ENCODE measurements around the gene PTPRM. TPM values are rescaled to one million over a fixed set of nuclear protein-coding genes. Genes with fewer than 3 reads are reported as not detected.

The PTPRM gene
- polyA plus RNA-seq, 2 of the 4 experiments (the other 2 are of a cell fraction): 44.5 to 199 TPM

- no peak for TF ChIP-seq FOSB (CRISPR knock-in tag; IDR thresholded peaks at IDR 0.05)
- TF ChIP-seq CTCF (IDR thresholded peaks at IDR 0.05): no peak
- CTCF ChIA-PET: interaction anchor here (2.2 kb wide), 1 partner anchor 13 kb away, joined by 6 read pairs; no protein-coding TSS in a partner anchor
- FAIRE-seq (no peak), DNase-seq (ENCODE audit: low read depth in 1 of 2, low spot score in 1 of 2) (peak in 1 of 2 experiments; percentile 39), ATAC-seq (peak; percentile 51 to 73; a peak in 4 of 6 replicates)
- WGBS (ENCODE audit: missing lambda C conversion rate): 13% methylated on average over 2 of the region's 2 CpGs
- peak overlapping the region; percentile 75 for H3K4me2 ChIP-seq
- H3K9me3 ChIP-seq: no peaks in the 10 kb centered on the region
- peak overlapping the region; percentile 74 to 83 for H3K27ac ChIP-seq
- no peak overlapping the region for H3K4me3 ChIP-seq
- POLR2A ChIA-PET: no interaction called here
- H3K4me1 ChIP-seq: peaks cover 61% of the 10 kb centered on the region
These were observed 549.9 kb downstream of the PTPRM start for GRCh38 chr18:8117006-8117371.

GRCh38 chr18:8121101-8121500, 554.0 kb downstream of the PTPRM start:
- Histone ChIP-seq H3K4me3 (no peak overlapping the region), H3K27ac (peak overlapping the region; percentile 63 to 68; a peak in 5 of 6 replicates), H3K4me2 (peak overlapping the region; percentile 70; the same call in 2 of the 3 replicates), H3K4me1 (peaks cover 69% of the 10 kb centered on the region), H3K9me3 (no peaks in the 10 kb centered on the region)
- ATAC-seq: no peak
- CTCF ChIA-PET: no interaction called here
- POLR2A ChIA-PET: no interaction called here
- no peak for FAIRE-seq
- no peak for DNase-seq (ENCODE audit: low read depth in 1 of 2, low spot score in 1 of 2)
- no peak for TF ChIP-seq HOXA7 (CRISPR knock-in tag; IDR thresholded peaks at IDR 0.05)
- no peak for TF ChIP-seq HDAC2 (IDR thresholded peaks at IDR 0.05)
- no peak for TF ChIP-seq KDM5A (IDR thresholded peaks at IDR 0.05)
- TF ChIP-seq EP300 (IDR thresholded peaks at IDR 0.05): no peak
- no peak for TF ChIP-seq ESRRA (IDR thresholded peaks at IDR 0.05; ENCODE audit: borderline replicate concordance, low read length)
- TF ChIP-seq SMC3 (IDR thresholded peaks at IDR 0.05): no peak
- no peak for TF ChIP-seq HES2 (IDR thresholded peaks at IDR 0.05)
- no peak for TF ChIP-seq RARB (CRISPR knock-in tag; IDR thresholded peaks at IDR 0.05)
- TF ChIP-seq HEYL (CRISPR knock-in tag; IDR thresholded peaks at IDR 0.05): no peak
- TF ChIP-seq RNF2 (IDR thresholded peaks at IDR 0.05; ENCODE audit: borderline replicate concordance, low read depth): no peak
- no peak for TF ChIP-seq BCL3 (IDR thresholded peaks at IDR 0.05)
- TF ChIP-seq HOXB13 (CRISPR knock-in tag; IDR thresholded peaks at IDR 0.05; ENCODE audit: low read depth): no peak
- no peak for TF ChIP-seq MAX (IDR thresholded peaks at IDR 0.05)
- no peak for TF ChIP-seq NFE2L2 (conservative IDR thresholded peaks at IDR 0.05; ENCODE audit: low read length)
- WGBS (ENCODE audit: missing lambda C conversion rate): 100% methylated on average over 1 of the region's 1 CpG

GRCh38 chr18:8121942-8122480, 554.9 kb downstream of the PTPRM start:
- peak in 1 of 2 experiments; percentile 65 for DNase-seq (ENCODE audit: low read depth in 1 of 2, low spot score in 1 of 2)
- no peak for FAIRE-seq
- Histone ChIP-seq H3K4me1 (peaks cover 60% of the 10 kb centered on the region), H3K4me3 (no peak overlapping the region), H3K9me3 (no peaks in the 10 kb centered on the region), H3K4me2 (peak overlapping the region; percentile 70), H3K27ac (peak overlapping the region; percentile 68 to 82)
- peak in 1 of 2 experiments; percentile 76; a peak in 3 of 6 replicates for ATAC-seq
- CTCF ChIA-PET: interaction anchor here (0.7 kb wide), 1 partner anchor 34 kb away, joined by 3 read pairs; no protein-coding TSS in a partner anchor
- POLR2A ChIA-PET: no interaction called here
- peak; percentile 62 for TF ChIP-seq MAFK (IDR thresholded peaks at IDR 0.05; ENCODE audit: partially characterized antibody)
- 0 out of 2 replicates have a peak, but pooled peaks have one; percentile 31 for TF ChIP-seq MAX (IDR thresholded peaks at IDR 0.05)
- no peak for TF ChIP-seq ELK1 (IDR thresholded peaks at IDR 0.05; ENCODE audit: low read depth, low read length)
- TF ChIP-seq CEBPB (IDR thresholded peaks at IDR 0.05): 0 out of 4 replicates have a peak, but pooled peaks of 1 of the 2 experiments have one; percentile 5
- no peak for TF ChIP-seq MAZ (IDR thresholded peaks at IDR 0.05; ENCODE audit: borderline replicate concordance, low read depth, low read length)
- no peak for TF ChIP-seq BCL3 (IDR thresholded peaks at IDR 0.05)
- TF ChIP-seq E2F6 (IDR thresholded peaks at IDR 0.05; ENCODE audit: borderline replicate concordance, low read depth): 0 out of 2 replicates have a peak, but pooled peaks have one; percentile 37
- 0 out of 2 replicates have a peak, but pooled peaks have one; percentile 18 for TF ChIP-seq FOSL2 (IDR thresholded peaks at IDR 0.05)
- TF ChIP-seq FOSL2 (CRISPR knock-in tag; IDR thresholded peaks at IDR 0.05): no peak
- 21% methylated on average over 9 of the region's 9 CpGs for WGBS (ENCODE audit: missing lambda C conversion rate)
